Liver (tissue), 3 donors: ENCODE measurements around the gene IGF2.

ENCODE experiments used
- CTCF ChIP-seq: fragments of 150-350 bp; IDR thresholded peaks from 2 replicates; pipeline ENCODE4 v1.5.1; 2017; ENCODE audit warnings: improper control_type of control experiment, low read depth, low read length; ENCODE audit not compliant: missing input control
- EGR1 ChIP-seq, 2 donors: IDR thresholded peaks; 2 replicates each; pipeline ENCODE4 v1.6.1; 2016 to 2018; ENCODE audit warnings: antibody characterized with exemption in 2 of 2, low read depth in 2 of 2
- JUND ChIP-seq, 2 donors: IDR thresholded peaks; 2 replicates each; pipeline ENCODE4 v1.6.1; 2016; ENCODE audit warnings: antibody characterized with exemption in 2 of 2
- MAX ChIP-seq: IDR thresholded peaks from 2 replicates; pipeline ENCODE4 v1.6.1; 2016; ENCODE audit warnings: antibody characterized with exemption
- REST ChIP-seq: IDR thresholded peaks from 2 replicates; pipeline ENCODE4 v1.6.1; 2016; ENCODE audit warnings: antibody characterized with exemption, mild to moderate bottlenecking
- RXRA ChIP-seq, 2 donors: IDR thresholded peaks; 2 replicates each; pipeline ENCODE4 v1.6.1; 2017 to 2018; ENCODE audit warnings: antibody characterized with exemption in 2 of 2, mild to moderate bottlenecking in 1 of 2
- SP1 ChIP-seq: IDR thresholded peaks from 2 replicates; pipeline ENCODE4 v1.6.1; 2018; ENCODE audit warnings: antibody characterized with exemption, mild to moderate bottlenecking
- YY1 ChIP-seq: IDR thresholded peaks from 2 replicates; pipeline ENCODE4 v1.6.1; 2016; ENCODE audit warnings: antibody characterized with exemption, mild to moderate bottlenecking
- donor health status: healthy.
- donor health status: healthy.

GRCh38 chr11:2158966-2159365, 19.8 kb upstream of the IGF2 start:
- TF ChIP-seq MAX (no peak), CTCF (no peak), RXRA (IDR thresholded peaks at IDR 0.05) (no peak), YY1 (no peak), EGR1 (IDR thresholded peaks at IDR 0.05; ENCODE audit: low read depth in 2 of 2) (no peak), REST (no peak), SP1 (no peak), JUND (IDR thresholded peaks at IDR 0.05) (no peak)
